ENCODE results near the gene GJA10.
"Not testable (repeated sequence)": the region's sequence is repeated elsewhere in the genome, so short reads cannot be mapped to it uniquely, and the experiment has no call there.

GJA10 gene

GRCh38 chr6:89888871-89889270, 5.4 kb upstream of the GJA10 start:
- Histone ChIP-seq H3K4me3 (ENCODE audit: low read depth, low read length) (no peak overlapping the region), H3K27me3 (no peaks in the 10 kb centered on the region), H3K36me3 (no peaks in the 10 kb centered on the region), H3K9me3 (no peaks in the 10 kb centered on the region), H3K4me1 (no peaks in the 10 kb centered on the region)
- no peak for TF ChIP-seq CTCF (IDR thresholded peaks at IDR 0.05; ENCODE audit: low read depth, low read length)
- no peak for DNase-seq

GRCh38 chr6:89890845-89891528, 3.3 kb upstream of the GJA10 start:
- not testable (repeated sequence) for H3K36me3 ChIP-seq; H3K27me3 ChIP-seq; H3K9me3 ChIP-seq; H3K4me1 ChIP-seq; DNase-seq; H3K4me3 ChIP-seq (ENCODE audit: low read depth, low read length)

- H3K36me3 ChIP-seq; H3K4me1 ChIP-seq; DNase-seq; H3K27me3 ChIP-seq; H3K9me3 ChIP-seq; H3K4me3 ChIP-seq (ENCODE audit: low read depth, low read length): not testable (repeated sequence)
These were observed 1.7 kb upstream of the GJA10 start for GRCh38 chr6:89892577-89892976.

GRCh38 chr6:89895276-89895874, 1.1 kb downstream of the GJA10 start:
- DNase-seq = peak; percentile 54
- no peaks in the 10 kb centered on the region for H3K27me3 ChIP-seq

GRCh38 chr6:89910001-89910901, 16.0 kb downstream of the GJA10 start:
- not testable (repeated sequence) for H3K36me3 ChIP-seq; H3K27me3 ChIP-seq; H3K9me3 ChIP-seq; H3K4me1 ChIP-seq; DNase-seq; H3K4me3 ChIP-seq (ENCODE audit: low read depth, low read length)

More at GRCh38 chr6:89895276-89895874, 1.1 kb downstream of the GJA10 start:
- H3K4me3 ChIP-seq (ENCODE audit: low read depth, low read length) = no peak overlapping the region
- no peaks in the 10 kb centered on the region for H3K36me3 ChIP-seq
- H3K4me1 ChIP-seq = no peaks in the 10 kb centered on the region
- no peak for TF ChIP-seq CTCF (IDR thresholded peaks at IDR 0.05; ENCODE audit: low read depth, low read length)
- H3K9me3 ChIP-seq = no peaks in the 10 kb centered on the region

- H3K4me3 ChIP-seq (ENCODE audit: low read depth, low read length) = no peak overlapping the region
These were observed 16.6 kb downstream of the GJA10 start for GRCh38 chr6:89910902-89911240.

More at GRCh38 chr6:89910902-89911240, 16.6 kb downstream of the GJA10 start:
- Histone ChIP-seq H3K27me3 (no peaks in the 10 kb centered on the region), H3K9me3 (no peaks in the 10 kb centered on the region), H3K36me3 (no peaks in the 10 kb centered on the region), H3K4me1 (no peaks in the 10 kb centered on the region)
- DNase-seq = no peak
- no peak for TF ChIP-seq CTCF (IDR thresholded peaks at IDR 0.05; ENCODE audit: low read depth, low read length)

Measured in BE2C (cell line).